OCI-LY3 (cell line): ENCODE measurements around the gene SCUBE2.

Experiments used
- H2AFZ ChIP-seq: fragments of 200-600, 300-600 bp; shearing (Covaris generic); 2 replicates; pipeline ENCODE4 v1.6.0; 2014; ENCODE audit warnings: antibody characterized with exemption, low read depth, low read length
- H3K27ac ChIP-seq: fragments of 200-600, 300-600 bp; sonication (generic); 2 replicates; pipeline ENCODE4 v1.5.1; 2014; ENCODE audit warnings: mild to moderate bottlenecking, low read length, moderate library complexity, mixed read lengths
- H3K27me3 ChIP-seq: fragments of 200-600, 300-600 bp; sonication (generic); 2 replicates; pipeline ENCODE4 v1.6.1; 2014; ENCODE audit warnings: low read depth, low read length, mixed read lengths
- H3K36me3 ChIP-seq: fragments of 200-600, 300-600 bp; sonication (generic); replicated peaks from 2 replicates; pipeline ENCODE3; 2014; ENCODE audit warnings: low read depth, low read length, mixed read lengths
- H3K4me1 ChIP-seq: fragments of 300-600, 200-600 bp; sonication (generic); 2 replicates; pipeline ENCODE4 v1.6.1; 2014; ENCODE audit warnings: low read length, mixed read lengths
- H3K4me2 ChIP-seq: fragments of 200-600, 300-600 bp; sonication (generic); 2 replicates; pipeline ENCODE4 v1.6.1; 2014; ENCODE audit warnings: low read length, mixed read lengths
- H3K4me3 ChIP-seq: fragments of 300-600, 200-600 bp; sonication (generic); 2 replicates; pipeline ENCODE4 v1.5.1; 2014; ENCODE audit warnings: antibody characterized with exemption, mild to moderate bottlenecking, low read length, moderate library complexity
- H3K79me2 ChIP-seq: fragments of 300-600, 200-600 bp; shearing (Covaris generic); 2 replicates; pipeline ENCODE4 v1.6.1; 2014; ENCODE audit warnings: mild to moderate bottlenecking, low read length, mixed read lengths
- H3K9ac ChIP-seq: fragments of 300-600, 200-600 bp; shearing (Covaris generic); 2 replicates; pipeline ENCODE4 v1.6.0; 2014; ENCODE audit warnings: mild to moderate bottlenecking, low read length, moderate library complexity
- H3K9me3 ChIP-seq: fragments of 200-600, 300-600 bp; shearing (Covaris generic); 2 replicates; pipeline ENCODE4 v1.6.1; 2014; ENCODE audit warnings: low read length, mixed read lengths; ENCODE audit not compliant: insufficient read depth
- H4K20me1 ChIP-seq: fragments of 200-600, 300-600 bp; sonication (generic); 2 replicates; pipeline ENCODE4 v1.6.1; 2016; ENCODE audit warnings: low read length, mixed read lengths; ENCODE audit not compliant: insufficient read depth
- CTCF ChIP-seq: fragments of 200-600, 300-600 bp; sonication (generic); IDR thresholded peaks from 2 replicates; pipeline ENCODE4 v1.5.1; 2014; ENCODE audit warnings: antibody characterized with exemption, low read length, low read depth
- EZH2phosphoT487 ChIP-seq: fragments of 200-600 bp; shearing (Covaris generic); IDR thresholded peaks from 2 replicates; pipeline ENCODE4 v1.6.1; 2018; ENCODE audit warnings: antibody characterized with exemption, mixed run types, low read depth

The SCUBE2 gene

GRCh38 chr11:9138612-9139579 is 47.5 kb upstream of the SCUBE2 start:
- no peak overlapping the region for H3K27ac ChIP-seq
- no peaks in the 10 kb centered on the region for H4K20me1 ChIP-seq
- no peaks in the 10 kb centered on the region for H3K4me1 ChIP-seq
- H2AFZ ChIP-seq: no peak overlapping the region
- H3K4me3 ChIP-seq: no peak overlapping the region
- TF ChIP-seq CTCF: no peak
- TF ChIP-seq EZH2phosphoT487: no peak
- no peak overlapping the region for H3K9ac ChIP-seq
- no peaks in the 10 kb centered on the region for H3K9me3 ChIP-seq
- no peaks in the 10 kb centered on the region for H3K27me3 ChIP-seq
- no peak overlapping the region for H3K4me2 ChIP-seq
- H3K79me2 ChIP-seq: no peaks in the 10 kb centered on the region
- H3K36me3 ChIP-seq: peaks cover 33% of the 10 kb centered on the region

GRCh38 chr11:9138133-9138453 is 46.7 kb upstream of the SCUBE2 start:
- no peak overlapping the region for H3K4me3 ChIP-seq
- TF ChIP-seq EZH2phosphoT487: no peak
- no peak for TF ChIP-seq CTCF
- no peaks in the 10 kb centered on the region for H3K9me3 ChIP-seq
- no peaks in the 10 kb centered on the region for H4K20me1 ChIP-seq
- no peaks in the 10 kb centered on the region for H3K79me2 ChIP-seq
- no peaks in the 10 kb centered on the region for H3K27me3 ChIP-seq
- H3K4me1 ChIP-seq: no peaks in the 10 kb centered on the region
- H3K4me2 ChIP-seq: no peak overlapping the region
- H2AFZ ChIP-seq: no peak overlapping the region
- no peak overlapping the region for H3K9ac ChIP-seq
- no peak overlapping the region for H3K27ac ChIP-seq
- H3K36me3 ChIP-seq: peaks cover 29% of the 10 kb centered on the region

GRCh38 chr11:9137293-9138132 is 46.1 kb upstream of the SCUBE2 start:
- Histone ChIP-seq H3K27ac (no peak overlapping the region), H3K9me3 (no peaks in the 10 kb centered on the region), H4K20me1 (no peaks in the 10 kb centered on the region), H3K4me2 (no peak overlapping the region), H3K79me2 (no peaks in the 10 kb centered on the region), H3K9ac (no peak overlapping the region), H3K27me3 (no peaks in the 10 kb centered on the region), H3K4me1 (no peaks in the 10 kb centered on the region), H2AFZ (no peak overlapping the region), H3K36me3 (peaks cover 25% of the 10 kb centered on the region), H3K4me3 (no peak overlapping the region)
- TF ChIP-seq CTCF (peak; percentile 90), EZH2phosphoT487 (no peak)

GRCh38 chr11:9136741-9137140 is 45.3 kb upstream of the SCUBE2 start:
- Histone ChIP-seq H4K20me1 (no peaks in the 10 kb centered on the region), H3K27me3 (no peaks in the 10 kb centered on the region), H3K9me3 (no peaks in the 10 kb centered on the region), H3K4me1 (no peaks in the 10 kb centered on the region), H3K4me2 (no peak overlapping the region), H2AFZ (no peak overlapping the region), H3K9ac (no peak overlapping the region), H3K36me3 (peaks cover 21% of the 10 kb centered on the region), H3K4me3 (no peak overlapping the region), H3K79me2 (no peaks in the 10 kb centered on the region), H3K27ac (no peak overlapping the region)
- TF ChIP-seq CTCF (no peak), EZH2phosphoT487 (no peak)
